ENCODE measurements around the gene DNAJC13.

Gene DNAJC13

DNA sequence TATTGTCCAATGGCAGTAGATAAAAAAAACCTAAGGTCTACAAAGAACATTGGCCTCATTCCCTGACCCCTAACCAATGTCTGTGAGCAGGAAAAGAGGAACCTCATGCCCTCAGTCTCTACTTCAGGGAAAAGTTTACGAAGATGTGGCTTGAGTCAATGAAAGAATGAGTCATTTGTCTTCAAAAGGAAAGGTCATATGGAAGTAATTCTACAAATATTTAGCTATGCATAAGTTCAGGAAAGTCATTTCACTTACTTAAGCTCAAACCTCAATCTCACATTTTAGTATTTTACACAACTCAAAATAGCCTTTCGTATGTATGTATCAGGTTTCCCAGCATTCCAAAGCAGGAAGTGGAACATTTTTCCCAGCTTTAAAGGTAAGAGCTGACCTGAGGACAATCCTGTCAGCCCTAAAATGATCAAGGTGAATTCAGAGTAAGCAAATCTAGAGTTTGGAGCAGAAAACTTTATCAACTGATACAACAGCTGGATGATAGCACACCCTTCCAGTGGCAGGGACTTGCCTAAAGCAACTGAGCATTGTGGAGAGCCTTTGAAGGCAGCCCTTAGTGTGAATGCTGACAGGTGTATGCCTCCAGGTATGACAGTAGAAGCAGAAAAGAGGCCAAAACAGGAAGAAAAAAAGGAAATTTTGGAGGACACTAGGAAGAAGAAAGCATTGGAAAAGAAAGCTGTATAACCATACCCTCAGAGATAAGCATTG, 125.9 kb downstream of the DNAJC13 start:
- TF ChIP-seq, protein P1, sequence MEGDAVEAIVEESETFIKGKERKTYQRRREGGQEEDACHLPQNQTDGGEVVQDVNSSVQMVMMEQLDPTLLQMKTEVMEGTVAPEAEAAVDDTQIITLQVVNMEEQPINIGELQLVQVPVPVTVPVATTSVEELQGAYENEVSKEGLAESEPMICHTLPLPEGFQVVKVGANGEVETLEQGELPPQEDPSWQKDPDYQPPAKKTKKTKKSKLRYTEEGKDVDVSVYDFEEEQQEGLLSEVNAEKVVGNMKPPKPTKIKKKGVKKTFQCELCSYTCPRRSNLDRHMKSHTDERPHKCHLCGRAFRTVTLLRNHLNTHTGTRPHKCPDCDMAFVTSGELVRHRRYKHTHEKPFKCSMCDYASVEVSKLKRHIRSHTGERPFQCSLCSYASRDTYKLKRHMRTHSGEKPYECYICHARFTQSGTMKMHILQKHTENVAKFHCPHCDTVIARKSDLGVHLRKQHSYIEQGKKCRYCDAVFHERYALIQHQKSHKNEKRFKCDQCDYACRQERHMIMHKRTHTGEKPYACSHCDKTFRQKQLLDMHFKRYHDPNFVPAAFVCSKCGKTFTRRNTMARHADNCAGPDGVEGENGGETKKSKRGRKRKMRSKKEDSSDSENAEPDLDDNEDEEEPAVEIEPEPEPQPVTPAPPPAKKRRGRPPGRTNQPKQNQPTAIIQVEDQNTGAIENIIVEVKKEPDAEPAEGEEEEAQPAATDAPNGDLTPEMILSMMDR (IDR thresholded peaks at IDR 0.05; ENCODE audit: borderline replicate concordance, extremely low read depth, low read length, poor library complexity, severe bottlenecking) = no peak
- TF ChIP-seq EZH2 (IDR thresholded peaks at IDR 0.05; ENCODE audit: borderline replicate concordance, low read depth, low read length, severe bottlenecking) = no peak
- Histone ChIP-seq H3K27ac (ENCODE audit: low read length) (no peak overlapping the region), H3K9me3 (ENCODE audit: insufficient read depth, low read length, severe bottlenecking) (peaks cover 2% of the 10 kb centered on the region), H3K9ac (ENCODE audit: low read depth, low read length) (no peak overlapping the region), H2AFZ (ENCODE audit: low read depth, low read length) (no peak overlapping the region), H3K4me3 (ENCODE audit: low read depth in 1 of 2, low read length in 2 of 2) (no peak overlapping the region), H3K27me3 (ENCODE audit: insufficient read depth, low read length, poor library complexity) (no peaks in the 10 kb centered on the region), H3K4me2 (ENCODE audit: insufficient read depth, low read length) (no peak overlapping the region), H3K36me3 (ENCODE audit: insufficient read depth, low read length) (peaks cover 27% of the 10 kb centered on the region), H3K4me1 (ENCODE audit: insufficient read depth, low read length) (no peaks in the 10 kb centered on the region), H3K79me2 (ENCODE audit: insufficient read depth, low read length) (no peaks in the 10 kb centered on the region), H4K20me1 (ENCODE audit: insufficient read depth, low read length) (no peaks in the 10 kb centered on the region)
- no peak for DNase-seq
- ATAC-seq (ENCODE audit: insufficient read depth, low read depth) = no peak

GRCh38 chr3:132544130-132544529, 126.8 kb downstream of the DNAJC13 start:
- Histone ChIP-seq H2AFZ (ENCODE audit: low read depth, low read length) (no peak overlapping the region), H3K4me3 (ENCODE audit: low read depth in 1 of 2, low read length in 2 of 2) (no peak overlapping the region), H4K20me1 (ENCODE audit: insufficient read depth, low read length) (no peaks in the 10 kb centered on the region), H3K9ac (ENCODE audit: low read depth, low read length) (no peak overlapping the region), H3K4me1 (ENCODE audit: insufficient read depth, low read length) (peaks cover under 1% of the 10 kb centered on the region), H3K36me3 (ENCODE audit: insufficient read depth, low read length) (peaks cover 18% of the 10 kb centered on the region), H3K27ac (ENCODE audit: low read length) (no peak overlapping the region), H3K4me2 (ENCODE audit: insufficient read depth, low read length) (no peak overlapping the region), H3K9me3 (ENCODE audit: insufficient read depth, low read length, severe bottlenecking) (peaks cover 2% of the 10 kb centered on the region), H3K27me3 (ENCODE audit: insufficient read depth, low read length, poor library complexity) (no peaks in the 10 kb centered on the region), H3K79me2 (ENCODE audit: insufficient read depth, low read length) (no peaks in the 10 kb centered on the region)
- DNase-seq (no peak), ATAC-seq (ENCODE audit: insufficient read depth, low read depth) (no peak)
- TF ChIP-seq, protein P1 (IDR thresholded peaks at IDR 0.05; ENCODE audit: borderline replicate concordance, extremely low read depth, low read length, poor library complexity, severe bottlenecking) = no peak
- TF ChIP-seq EZH2 (IDR thresholded peaks at IDR 0.05; ENCODE audit: borderline replicate concordance, low read depth, low read length, severe bottlenecking) = no peak

- peaks cover 14% of the 10 kb centered on the region for H3K4me1 ChIP-seq (ENCODE audit: insufficient read depth, low read length)
- H3K36me3 ChIP-seq (ENCODE audit: insufficient read depth, low read length) = peaks cover 5% of the 10 kb centered on the region
- H3K79me2 ChIP-seq (ENCODE audit: insufficient read depth, low read length) = no peaks in the 10 kb centered on the region
- H3K27me3 ChIP-seq (ENCODE audit: insufficient read depth, low read length, poor library complexity) = no peaks in the 10 kb centered on the region
- no peak overlapping the region for H3K4me3 ChIP-seq (ENCODE audit: low read depth in 1 of 2, low read length in 2 of 2)
- no peaks in the 10 kb centered on the region for H4K20me1 ChIP-seq (ENCODE audit: insufficient read depth, low read length)
- H3K9me3 ChIP-seq (ENCODE audit: insufficient read depth, low read length, severe bottlenecking) = peaks cover 2% of the 10 kb centered on the region
- TF ChIP-seq, protein P1 (IDR thresholded peaks at IDR 0.05; ENCODE audit: borderline replicate concordance, extremely low read depth, low read length, poor library complexity, severe bottlenecking) = no peak
- TF ChIP-seq EZH2 (IDR thresholded peaks at IDR 0.05; ENCODE audit: borderline replicate concordance, low read depth, low read length, severe bottlenecking) = no peak
- H3K27ac ChIP-seq (ENCODE audit: low read length) = no peak overlapping the region
- H2AFZ ChIP-seq (ENCODE audit: low read depth, low read length) = no peak overlapping the region
- no peak overlapping the region for H3K9ac ChIP-seq (ENCODE audit: low read depth, low read length)
- H3K4me2 ChIP-seq (ENCODE audit: insufficient read depth, low read length) = no peak overlapping the region
- DNase-seq (no peak), ATAC-seq (ENCODE audit: insufficient read depth, low read depth) (no peak)
Measured at GRCh38 chr3:132545471-132545870, 128.2 kb downstream of the DNAJC13 start.
